Measurements from ENCODE around the gene OXSR1.
"Not testable (repeated sequence)": the region's sequence is repeated elsewhere in the genome, so short reads cannot be mapped to it uniquely, and the experiment has no call there.

The OXSR1 gene

DNA sequence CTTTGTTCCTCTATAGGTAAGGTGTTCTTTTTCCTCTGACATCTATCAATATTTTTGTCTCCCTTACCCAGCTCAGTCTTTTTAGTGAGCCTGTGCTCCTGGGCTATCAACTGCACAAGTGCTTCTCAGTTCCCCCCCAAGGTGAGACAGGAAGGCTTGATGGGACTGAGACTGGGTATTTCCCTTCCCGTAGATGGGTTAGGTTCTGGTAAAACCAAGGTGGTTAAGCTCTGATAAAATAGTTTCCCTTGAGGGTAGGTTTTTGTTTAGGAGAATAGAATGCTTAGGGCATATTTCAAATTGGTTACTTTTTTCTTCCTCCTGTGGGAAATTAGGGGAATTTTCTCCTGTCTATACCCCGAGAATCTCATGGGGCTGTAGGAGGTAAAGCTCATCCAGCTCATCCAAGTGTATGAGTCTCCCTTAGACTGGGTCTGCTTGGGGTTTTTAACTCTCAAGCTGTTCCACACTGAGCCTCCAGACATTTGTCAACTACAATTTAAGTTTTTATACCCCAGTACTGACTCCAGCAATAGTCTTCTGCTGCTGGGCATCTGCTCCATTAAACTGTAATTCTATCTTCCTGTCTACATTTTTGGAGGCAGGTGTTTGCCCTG is 44.9 kb downstream of the OXSR1 start:
- Mint-ChIP-seq H3K27ac (peak overlapping the region in 1 of 2 donors; percentile 77), H3K27me3 (no peaks in the 10 kb centered on the region), H3K4me3 (peak overlapping the region in 1 of 2 donors; percentile 67), H3K9me3 (no peaks in the 10 kb centered on the region), H3K4me1 (peaks cover 74% of the 10 kb centered on the region)
- ATAC-seq (peak; percentile 88), DNase-seq (peak in 1 of 2 donors; percentile 35)

DNA sequence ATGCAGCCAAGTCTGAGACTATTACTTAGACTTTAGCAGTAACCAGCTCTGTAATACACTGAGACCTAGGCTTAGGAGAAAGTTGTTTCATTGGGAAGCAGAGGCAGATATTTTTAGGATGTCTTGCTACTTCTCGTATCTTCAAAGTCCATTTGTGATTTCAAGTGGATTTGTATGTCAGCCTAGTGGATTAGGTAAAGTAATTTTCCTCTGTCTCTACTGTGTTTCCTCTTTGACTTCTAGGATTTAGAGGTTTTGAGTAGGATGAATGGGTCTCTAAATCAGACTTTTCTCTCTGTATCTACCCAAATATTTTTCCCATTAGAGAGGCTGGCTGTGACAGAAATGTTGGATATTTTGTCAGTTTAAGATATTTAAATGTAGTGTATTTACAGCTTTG is 46.8 kb downstream of the OXSR1 start:
- Mint-ChIP-seq H3K9me3 (no peaks in the 10 kb centered on the region), H3K27me3 (no peaks in the 10 kb centered on the region), H3K4me3 (no peak overlapping the region), H3K27ac (peak overlapping the region in 1 of 2 donors; percentile 72), H3K4me1 (peaks cover 60% of the 10 kb centered on the region)
- DNase-seq (no peak), ATAC-seq (no peak)

GRCh38 chr3:38214560-38214959 is 49.2 kb downstream of the OXSR1 start:
- Mint-ChIP-seq H3K4me1 (peaks cover 39% of the 10 kb centered on the region), H3K9me3 (no peaks in the 10 kb centered on the region), H3K27me3 (no peaks in the 10 kb centered on the region), H3K27ac (no peak overlapping the region), H3K4me3 (no peak overlapping the region)
- DNase-seq (no peak), ATAC-seq (no peak)

DNA sequence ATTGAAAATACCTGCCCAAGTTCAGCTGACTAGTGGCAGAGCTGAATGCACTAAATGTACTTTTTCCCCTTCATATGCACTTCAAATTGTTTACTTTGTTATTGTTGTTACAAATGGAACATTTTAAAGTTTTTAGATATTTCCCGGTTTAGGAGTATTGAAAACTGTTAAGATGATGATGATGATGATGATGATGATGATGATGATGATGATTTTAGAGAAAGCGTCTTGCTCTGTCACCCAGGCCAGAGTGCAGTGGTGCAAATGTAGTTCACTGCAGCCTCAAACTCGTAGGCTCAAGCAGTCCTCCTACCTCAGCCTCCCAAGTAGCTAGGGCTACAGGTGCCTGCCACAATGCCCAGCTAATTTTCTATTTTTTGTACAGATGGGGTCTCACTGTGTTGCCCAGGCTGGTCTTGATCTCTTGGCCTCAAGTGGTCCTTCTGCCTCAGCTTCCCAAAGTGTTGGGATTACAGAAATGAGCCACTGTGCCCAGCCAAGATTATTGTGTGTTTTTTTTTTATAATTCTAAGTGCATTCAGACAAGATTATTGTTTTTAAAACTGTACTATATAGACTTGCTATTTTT is 54.4 kb downstream of the OXSR1 start:
- Mint-ChIP-seq H3K27ac (peak overlapping the region in 1 of 2 donors; percentile 68), H3K4me3 (no peak overlapping the region), H3K4me1 (no peaks in the 10 kb centered on the region), H3K9me3 (no peaks in the 10 kb centered on the region), H3K27me3 (no peaks in the 10 kb centered on the region)
- DNase-seq (no peak), ATAC-seq (no peak)

DNA sequence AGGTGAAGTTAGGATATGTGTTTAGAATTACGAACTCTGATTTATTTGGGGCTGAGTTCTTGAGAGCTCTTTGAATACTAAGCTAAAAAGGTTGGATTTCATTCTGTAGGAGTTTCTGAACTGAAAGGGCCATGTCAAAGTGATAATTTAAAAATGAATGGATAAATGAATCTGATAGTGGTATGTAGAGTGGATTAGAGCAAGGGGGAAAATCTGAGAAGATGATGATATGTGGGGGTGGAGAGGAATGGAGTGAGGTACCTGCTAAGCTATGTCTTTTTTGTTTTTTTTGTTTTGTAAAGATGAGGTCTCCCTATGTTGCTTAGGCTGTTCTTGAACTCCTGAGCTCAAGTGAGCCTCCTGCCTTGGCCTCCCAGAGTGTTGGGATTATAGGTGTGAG is 55.7 kb downstream of the OXSR1 start:
- ATAC-seq (no peak), DNase-seq (no peak)
- Mint-ChIP-seq H3K9me3 (no peaks in the 10 kb centered on the region), H3K4me1 (no peaks in the 10 kb centered on the region), H3K27ac (no peak overlapping the region), H3K27me3 (no peaks in the 10 kb centered on the region), H3K4me3 (no peak overlapping the region)

DNA sequence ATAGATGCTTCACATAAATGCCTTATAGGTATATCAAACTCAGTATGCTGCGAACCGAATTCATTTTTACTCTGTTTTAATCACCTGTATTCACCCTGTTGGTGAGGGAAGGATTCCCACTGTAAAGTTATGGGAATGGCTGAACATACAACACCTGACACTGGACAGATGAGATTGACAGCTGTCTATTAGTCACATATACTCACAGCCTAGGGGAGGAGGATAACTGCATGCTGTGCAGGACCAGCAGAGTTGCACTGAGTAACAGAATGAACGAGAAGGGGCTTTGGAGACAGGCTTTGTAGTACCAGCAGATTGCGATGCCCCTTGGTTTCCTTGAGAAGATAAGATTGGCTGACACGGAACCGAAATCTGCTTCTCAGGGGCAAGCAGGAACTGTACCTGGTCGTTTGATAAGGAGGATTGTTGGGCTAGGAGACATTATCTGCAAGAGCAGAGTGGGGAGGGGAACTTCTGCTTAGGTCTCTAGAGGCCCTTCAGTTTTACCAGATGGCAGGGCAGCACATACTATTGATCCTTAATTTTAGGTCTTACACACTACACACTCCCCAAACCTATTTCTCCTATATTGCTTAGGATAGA is 56.8 kb downstream of the OXSR1 start:
- no peaks in the 10 kb centered on the region for H3K9me3 Mint-ChIP-seq
- no peaks in the 10 kb centered on the region for H3K4me1 Mint-ChIP-seq
- H3K27ac Mint-ChIP-seq = no peak overlapping the region
- H3K27me3 Mint-ChIP-seq = no peaks in the 10 kb centered on the region
- no peak overlapping the region for H3K4me3 Mint-ChIP-seq
- ATAC-seq (no peak), DNase-seq (no peak)

DNA sequence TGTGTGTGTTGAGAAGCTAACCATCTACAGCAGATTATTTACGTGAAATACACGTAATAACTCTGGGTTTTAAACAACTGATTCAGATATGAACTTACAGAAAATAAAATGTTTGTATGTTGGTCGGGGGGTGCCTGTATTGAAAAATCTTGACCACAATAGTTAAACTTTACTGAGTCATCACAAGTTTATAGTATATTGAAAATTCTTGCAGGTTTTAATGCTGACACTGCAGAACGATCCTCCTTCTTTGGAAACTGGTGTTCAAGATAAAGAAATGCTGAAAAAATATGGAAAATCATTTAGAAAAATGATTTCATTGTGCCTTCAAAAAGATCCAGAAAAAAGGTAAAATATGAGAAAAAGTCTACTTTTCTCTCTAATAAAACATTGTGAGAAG is 59.0 kb downstream of the OXSR1 start:
- ATAC-seq (no peak), DNase-seq (no peak)
- Mint-ChIP-seq H3K27me3 (no peaks in the 10 kb centered on the region), H3K4me3 (no peak overlapping the region), H3K4me1 (no peaks in the 10 kb centered on the region), H3K9me3 (no peaks in the 10 kb centered on the region), H3K27ac (no peak overlapping the region)

DNA sequence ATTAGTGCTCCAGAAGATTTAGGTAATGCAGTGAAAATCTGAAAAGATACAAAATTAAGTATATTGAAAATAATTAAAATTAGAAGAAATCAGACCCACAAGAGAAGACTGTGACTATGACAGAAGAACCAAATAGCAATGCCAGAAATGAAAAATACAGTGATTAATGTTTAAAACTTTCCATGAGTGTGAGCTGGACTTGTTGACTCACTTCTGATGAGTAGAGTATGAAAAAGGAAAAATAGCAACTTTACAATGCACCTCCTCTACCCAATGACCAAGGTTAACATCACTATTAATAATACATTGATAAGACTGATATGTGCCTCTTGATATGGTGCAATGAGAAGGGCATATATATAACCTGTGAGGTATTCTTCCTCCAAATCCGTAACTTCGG is 60.9 kb downstream of the OXSR1 start:
- no peaks in the 10 kb centered on the region for H3K27me3 Mint-ChIP-seq

DNA sequence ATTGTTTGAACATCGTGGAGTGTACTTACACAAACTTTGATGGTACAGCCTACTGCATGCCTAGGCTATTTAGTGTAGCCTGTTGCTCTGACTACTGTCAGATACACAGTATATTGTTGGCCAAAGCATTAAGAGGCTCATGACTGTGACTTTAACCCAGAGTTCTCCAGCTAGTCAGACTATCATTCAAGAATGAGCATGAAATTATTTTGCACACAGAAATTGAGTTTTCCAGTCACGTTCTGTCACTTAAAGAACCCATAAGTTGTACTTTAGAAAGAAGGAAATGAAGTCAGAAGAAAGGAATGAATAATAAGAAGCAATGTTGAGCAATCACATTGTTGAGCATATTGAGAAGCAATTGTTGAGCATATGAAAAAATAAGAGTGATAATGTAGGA is 62.7 kb downstream of the OXSR1 start:
- ATAC-seq (no peak), DNase-seq (no peak)
- Mint-ChIP-seq H3K27me3 (no peaks in the 10 kb centered on the region), H3K27ac (no peak overlapping the region), H3K9me3 (no peaks in the 10 kb centered on the region), H3K4me1 (no peaks in the 10 kb centered on the region), H3K4me3 (no peak overlapping the region)

More for the DNA sequence above, 60.9 kb downstream of the OXSR1 start:
- no peak overlapping the region for H3K4me3 Mint-ChIP-seq
- H3K4me1 Mint-ChIP-seq = no peaks in the 10 kb centered on the region
- DNase-seq (no peak), ATAC-seq (no peak)
- no peak overlapping the region for H3K27ac Mint-ChIP-seq
- no peaks in the 10 kb centered on the region for H3K9me3 Mint-ChIP-seq

DNA sequence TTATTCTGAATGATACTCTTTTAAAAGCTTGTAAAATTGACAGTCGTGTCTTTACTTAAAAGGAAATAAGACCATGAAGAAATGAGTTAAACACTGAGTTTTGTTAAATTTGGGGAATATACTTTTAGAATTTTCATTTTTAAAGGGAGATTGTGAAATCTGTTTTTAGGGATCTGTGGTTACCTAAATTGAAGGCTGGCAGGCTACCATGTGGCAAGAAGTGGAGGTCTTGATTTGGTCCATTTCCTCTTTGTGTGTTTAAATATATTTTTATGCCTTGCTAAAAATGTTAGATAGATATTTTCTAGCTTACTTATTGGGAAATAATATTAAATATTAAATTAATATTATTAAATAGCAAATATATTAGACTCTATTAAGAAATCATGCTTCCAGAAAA is 63.7 kb downstream of the OXSR1 start:
- DNase-seq = no peak
- no peaks in the 10 kb centered on the region for H3K4me1 Mint-ChIP-seq
- no peaks in the 10 kb centered on the region for H3K9me3 Mint-ChIP-seq
- no peak overlapping the region for H3K4me3 Mint-ChIP-seq
- no peak overlapping the region for H3K27ac Mint-ChIP-seq
- no peak for ATAC-seq
- no peaks in the 10 kb centered on the region for H3K27me3 Mint-ChIP-seq

DNA sequence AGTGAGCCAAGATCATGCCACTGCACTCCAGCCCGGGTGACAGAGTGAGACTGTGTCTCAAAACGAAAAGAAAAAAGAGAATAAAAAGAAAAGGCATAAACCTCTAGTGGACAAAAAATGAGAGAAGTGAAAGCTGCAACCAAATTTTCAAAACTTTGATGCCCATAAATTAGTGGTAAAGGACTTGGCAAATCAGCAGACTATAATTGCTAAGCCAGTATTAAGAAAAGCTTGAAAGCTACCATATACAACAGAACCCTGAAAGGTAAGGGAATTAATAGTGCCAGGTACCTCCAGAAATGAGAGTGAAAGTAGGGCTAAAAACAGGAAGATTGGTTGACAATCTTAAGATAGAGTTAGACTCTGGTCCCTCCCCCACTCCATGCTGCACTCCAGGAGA is 67.4 kb downstream of the OXSR1 start:
- H3K27me3 Mint-ChIP-seq = no peaks in the 10 kb centered on the region
- peaks cover 8 to 17% of the 10 kb centered on the region in 2 donors for H3K9me3 Mint-ChIP-seq
- no peaks in the 10 kb centered on the region for H3K4me1 Mint-ChIP-seq
- ATAC-seq (no peak), DNase-seq (no peak)
- no peak overlapping the region for H3K4me3 Mint-ChIP-seq
- H3K27ac Mint-ChIP-seq = no peak overlapping the region

DNA sequence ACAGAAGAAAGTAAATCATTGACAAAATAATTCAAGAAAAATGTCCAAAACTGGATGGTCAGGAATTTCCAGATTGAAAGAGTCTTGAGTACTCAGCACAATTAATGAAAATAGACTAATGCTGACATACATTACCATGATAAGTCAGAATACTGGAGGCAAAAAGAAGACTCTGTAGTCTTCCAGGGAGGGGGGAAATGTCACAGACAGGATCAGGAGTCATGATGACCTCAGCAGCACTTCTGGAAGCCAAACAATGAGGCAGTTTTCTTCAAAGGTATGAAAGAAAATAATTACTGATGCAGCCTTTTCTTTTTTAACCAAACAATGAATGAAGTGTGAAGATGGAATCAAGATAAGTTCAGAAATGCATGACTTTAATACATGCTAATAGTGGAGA is 70.1 kb downstream of the OXSR1 start:
- Mint-ChIP-seq H3K27ac (no peak overlapping the region), H3K9me3 (peaks cover 16 to 17% of the 10 kb centered on the region in 2 donors)

GRCh38 chr3:38238416-38239008 is 73.2 kb downstream of the OXSR1 start:
- H3K27ac Mint-ChIP-seq = no peak overlapping the region
- peaks cover 16 to 17% of the 10 kb centered on the region in 2 donors for H3K9me3 Mint-ChIP-seq
- ATAC-seq = no peak
- H3K4me1 Mint-ChIP-seq = no peaks in the 10 kb centered on the region
- H3K27me3 Mint-ChIP-seq = no peaks in the 10 kb centered on the region
- no peak for DNase-seq
- H3K4me3 Mint-ChIP-seq = no peak overlapping the region

More for the DNA sequence above, 70.1 kb downstream of the OXSR1 start:
- ATAC-seq (no peak), DNase-seq (no peak)
- no peaks in the 10 kb centered on the region for H3K27me3 Mint-ChIP-seq
- no peak overlapping the region for H3K4me3 Mint-ChIP-seq
- H3K4me1 Mint-ChIP-seq = no peaks in the 10 kb centered on the region

DNA sequence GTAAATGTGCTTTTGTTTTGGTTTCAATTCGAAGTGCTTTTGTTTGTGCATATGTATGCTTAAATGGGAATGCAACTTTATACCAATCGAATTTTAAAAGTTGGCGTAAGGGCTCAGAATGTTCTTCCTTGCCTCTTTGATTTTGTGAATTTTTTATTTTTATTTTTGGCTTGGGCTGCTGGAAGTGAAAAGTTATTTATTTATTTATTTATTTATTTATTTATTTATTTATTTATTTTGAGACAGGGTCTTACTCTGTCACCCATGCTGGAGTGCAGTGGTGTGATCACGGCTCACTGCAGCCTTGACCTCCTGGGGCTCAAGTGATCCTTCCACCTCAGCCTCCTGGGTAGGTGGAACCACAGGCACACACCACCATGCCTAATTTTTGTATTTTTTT is 77.5 kb downstream of the OXSR1 start:
- DNase-seq, H3K9me3 Mint-ChIP-seq, H3K4me1 Mint-ChIP-seq, H3K27ac Mint-ChIP-seq, H3K4me3 Mint-ChIP-seq, H3K27me3 Mint-ChIP-seq, ATAC-seq: not testable (repeated sequence)

- Mint-ChIP-seq H3K27me3 (no peaks in the 10 kb centered on the region), H3K9me3 (no peaks in the 10 kb centered on the region), H3K4me1 (peaks cover 8% of the 10 kb centered on the region), H3K4me3 (no peak overlapping the region), H3K27ac (no peak overlapping the region)
- ATAC-seq = no peak
- no peak for DNase-seq
Measured at GRCh38 chr3:38245930-38246329, 80.6 kb downstream of the OXSR1 start.

- no peak overlapping the region for H3K4me3 Mint-ChIP-seq
- peak overlapping the region in 1 of 2 donors; percentile 39 for H3K27ac Mint-ChIP-seq
- no peak for ATAC-seq
- no peak for DNase-seq
- H3K27me3 Mint-ChIP-seq = no peaks in the 10 kb centered on the region
- peaks cover 8% of the 10 kb centered on the region for H3K4me1 Mint-ChIP-seq
- H3K9me3 Mint-ChIP-seq = no peaks in the 10 kb centered on the region
Measured at GRCh38 chr3:38247366-38248035, 82.2 kb downstream of the OXSR1 start.

Data from stimulated activated naive CD8-positive, alpha-beta T cell treated with anti-CD3 and anti-CD28 coated beads, Interleukin-15, amount 100 ng/mL, for 72 hours (primary cell).